H1 (cell line): ENCODE data around the gene ARV1. TPM values are rescaled to one million over a fixed set of nuclear protein-coding genes. Genes with fewer than 3 reads are reported as not detected.

Experiments
- CTCF ChIA-PET: fragments of 300-600 bp; sonication (Branson Sonifier 250); formaldehyde crosslinking; loops from one replicate; lab custom pipeline; 2021; ENCODE audit not compliant: partially characterized antibody; lab: Charles Lee
- POLR2A ChIA-PET: fragments of 300-600 bp; sonication (Branson Sonifier 250); formaldehyde crosslinking; loops from one replicate; lab custom pipeline; 2021; ENCODE audit warnings: inconsistent platforms; ENCODE audit not compliant: partially characterized antibody; lab: Charles Lee
- DNase-seq, 2 experiments: peaks; one replicate each; pipeline versions ENCODE4 v3.0.0 to v3.0.0-alpha.2; 2010 to 2022; ENCODE audit warnings: low spot score in 2 of 2, low read depth in 1 of 2, mixed read lengths in 1 of 2
- FAIRE-seq: peaks from 2 replicates; lab custom pipeline; 2011; peaks lifted over from hg19 to GRCh38; lab: Jason Lieb, UNC
- H2AFZ ChIP-seq: 2 replicates; pipeline ENCODE4 v1.8.1; 2012; ENCODE audit warnings: low read length, inconsistent platforms
- H2AK5ac ChIP-seq: 2 replicates; pipeline ENCODE4 v1.6.1; 2013; ENCODE audit warnings: low read depth, low read length
- H2BK120ac ChIP-seq: replicated peaks from 2 replicates; pipeline ENCODE3; 2013; ENCODE audit warnings: low read depth, low read length, inconsistent platforms
- H2BK12ac ChIP-seq: 2 replicates; pipeline ENCODE4 v1.6.1; 2013; ENCODE audit warnings: low read depth, low read length
- H2BK15ac ChIP-seq: 2 replicates; pipeline ENCODE4 v1.6.1; 2013; ENCODE audit warnings: low read length
- H2BK20ac ChIP-seq: 2 replicates; pipeline ENCODE4 v1.6.1; 2013; ENCODE audit warnings: low read length
- H2BK5ac ChIP-seq: 2 replicates; pipeline ENCODE4 v1.6.1; 2013; ENCODE audit warnings: low read depth, low read length
- H3K14ac ChIP-seq: 2 replicates; pipeline ENCODE4 v1.6.1; 2013; ENCODE audit warnings: inconsistent platforms; ENCODE audit not compliant: insufficient read length
- H3K18ac ChIP-seq: 2 replicates; pipeline ENCODE4 v1.6.1; 2013; ENCODE audit warnings: low read length; ENCODE audit errors: extremely low read depth
- H3K23ac ChIP-seq: 2 replicates; pipeline ENCODE4 v1.6.1; 2013; ENCODE audit warnings: inconsistent platforms; ENCODE audit not compliant: insufficient read length
- H3K23me2 ChIP-seq: 2 replicates; pipeline ENCODE4 v1.6.1; 2013; ENCODE audit warnings: low read depth, low read length
- H3K27ac ChIP-seq: 2 replicates; pipeline ENCODE4 v1.6.1; 2011; ENCODE audit warnings: low read depth, low read length, inconsistent platforms
- H3K27me3 ChIP-seq, 4 experiments: replicated peaks in 1 of 4; 1 replicate in 1 of 4; 2 replicates in 3 of 4; pipeline versions ENCODE4 v1.6.1 to v1.8.1; 2011 to 2013; ENCODE audit warnings: low read length in 3 of 4, mild to moderate bottlenecking in 3 of 4, inconsistent platforms in 2 of 4, mixed read lengths in 2 of 4, moderate library complexity in 1 of 4; ENCODE audit not compliant: control insufficient read depth in 3 of 4, insufficient read depth in 3 of 4; ENCODE audit errors: extremely low read depth in 1 of 4
- H3K36me3 ChIP-seq, 4 experiments: 2 replicates each; pipeline versions ENCODE4 v1.6.1 to v1.8.1; 2011 to 2013; ENCODE audit warnings: mild to moderate bottlenecking in 4 of 4, low read length in 3 of 4, moderate library complexity in 2 of 4, control low read depth in 1 of 4, inconsistent platforms in 1 of 4; ENCODE audit not compliant: insufficient read depth in 4 of 4, control insufficient read depth in 2 of 4
- H3K4ac ChIP-seq: replicated peaks from 2 replicates; pipeline ENCODE3; 2013; ENCODE audit warnings: low read length, low read depth, mixed read lengths, inconsistent platforms; ENCODE audit not compliant: insufficient read length
- H3K4me1 ChIP-seq, 4 experiments: replicated peaks in 1 of 4; 1 replicate in 1 of 4; 2 replicates in 3 of 4; pipeline versions ENCODE4 v1.6.1 to v1.8.1; 2011 to 2013; ENCODE audit warnings: low read length in 3 of 4, inconsistent platforms in 2 of 4, mixed read lengths in 1 of 4; ENCODE audit not compliant: insufficient read depth in 4 of 4, control insufficient read depth in 3 of 4
- H3K4me2 ChIP-seq, 2 experiments: 2 replicates each; pipeline versions ENCODE4 v1.6.1 to v1.8.1; 2011 to 2013; ENCODE audit warnings: low read depth in 2 of 2, low read length in 2 of 2, control low read depth in 1 of 2, inconsistent platforms in 1 of 2, mild to moderate bottlenecking in 1 of 2; ENCODE audit not compliant: insufficient read depth in 1 of 2
- H3K4me3 ChIP-seq, 4 experiments: fragments of 200-600, 300-600 bp in 1 of 4; sonication (generic), shearing (Covaris generic), sonication (Bioruptor Twin) in 1 of 4; 2 replicates each; pipeline versions ENCODE4 v1.5.1 to v1.8.1; 2011 to 2016; ENCODE audit warnings: low read length in 4 of 4, low read depth in 3 of 4, control low read depth in 2 of 4, inconsistent platforms in 2 of 4, mild to moderate bottlenecking in 2 of 4, mixed read lengths in 1 of 4, moderate library complexity in 1 of 4; ENCODE audit not compliant: insufficient read depth in 2 of 4; ENCODE audit errors: extremely low read depth in 1 of 4
- H3K56ac ChIP-seq: replicated peaks from 2 replicates; pipeline ENCODE3; 2013; ENCODE audit warnings: low read depth, mild to moderate bottlenecking, mixed read lengths, low read length, inconsistent platforms; ENCODE audit not compliant: insufficient read length
- H3K79me1 ChIP-seq: 2 replicates; pipeline ENCODE4 v1.6.1; 2013; ENCODE audit warnings: low read depth, low read length, control low read depth
- H3K79me2 ChIP-seq, 2 experiments: 2 replicates each; pipeline versions ENCODE4 v1.6.1 to v1.8.1; 2012 to 2013; ENCODE audit warnings: low read length in 2 of 2, mild to moderate bottlenecking in 2 of 2, inconsistent platforms in 1 of 2; ENCODE audit not compliant: insufficient read depth in 2 of 2, control insufficient read depth in 1 of 2
- H3K9ac ChIP-seq, 4 experiments: replicated peaks in 1 of 4; 1 replicate in 1 of 4; 2 replicates in 3 of 4; pipeline versions ENCODE4 v1.6.1 to v1.8.1; 2011 to 2013; ENCODE audit warnings: low read depth in 3 of 4, low read length in 3 of 4, control low read depth in 2 of 4, mild to moderate bottlenecking in 2 of 4, moderate library complexity in 2 of 4, inconsistent platforms in 1 of 4; ENCODE audit errors: extremely low read depth in 1 of 4
- H3K9me3 ChIP-seq, 2 experiments: 2 replicates each; pipeline versions ENCODE4 v1.6.1 to v1.8.1; 2012 to 2013; ENCODE audit warnings: mild to moderate bottlenecking in 2 of 2, moderate library complexity in 2 of 2, control low read depth in 1 of 2, inconsistent platforms in 1 of 2, low read depth in 1 of 2, low read length in 1 of 2, mixed read lengths in 1 of 2; ENCODE audit not compliant: insufficient read depth in 2 of 2
- H4K20me1 ChIP-seq, 2 experiments: replicated peaks in 1 of 2; 2 replicates each; pipeline versions ENCODE3 to v1.8.1; 2011 to 2013; ENCODE audit warnings: inconsistent platforms in 2 of 2, low read length in 2 of 2, mild to moderate bottlenecking in 1 of 2; ENCODE audit not compliant: insufficient read depth in 2 of 2, control insufficient read depth in 1 of 2
- H4K5ac ChIP-seq: 2 replicates; pipeline ENCODE4 v1.6.1; 2013; ENCODE audit warnings: low read length, low read depth, mixed read lengths, inconsistent platforms; ENCODE audit not compliant: insufficient read length
- H4K8ac ChIP-seq: 2 replicates; pipeline ENCODE4 v1.8.0; 2013; ENCODE audit warnings: mild to moderate bottlenecking, moderate library complexity, low read length, inconsistent platforms; ENCODE audit not compliant: insufficient read depth; ENCODE audit errors: extremely low read depth
- H4K91ac ChIP-seq: replicated peaks from 2 replicates; pipeline ENCODE3; 2013; ENCODE audit warnings: low read length, mixed read lengths, inconsistent platforms; ENCODE audit not compliant: insufficient read length
- CBX8 ChIP-seq: fragments of 300-800, 300-1000 bp; sonication (generic); IDR thresholded peaks from 2 replicates; pipeline ENCODE4 v1.7.1; 2016; ENCODE audit warnings: low read depth, low read length, borderline replicate concordance
- CTBP2 ChIP-seq: IDR thresholded peaks from 2 replicates; pipeline ENCODE4 v1.7.0; 2011; ENCODE audit warnings: borderline replicate concordance, mild to moderate bottlenecking, moderate library complexity, mixed read lengths, low read length; ENCODE audit not compliant: insufficient read depth, insufficient read length
- EZH2 ChIP-seq: fragments of 200-600 bp; sonication (generic); IDR thresholded peaks from 2 replicates; pipeline ENCODE4 v1.7.1; 2012; ENCODE audit warnings: low read depth, mild to moderate bottlenecking, moderate library complexity, low read length, inconsistent platforms; ENCODE audit not compliant: severe bottlenecking
- FOSL1 ChIP-seq: IDR thresholded peaks from 2 replicates; pipeline ENCODE4 v1.6.1; 2011; ENCODE audit warnings: mild to moderate bottlenecking, low read depth, low read length, moderate library complexity; ENCODE audit not compliant: insufficient read depth
- HDAC2 ChIP-seq, 2 experiments: fragments of 300-600 bp in 1 of 2; sonication (generic) in 1 of 2; IDR thresholded peaks; 2 replicates each; pipeline ENCODE4 v1.6.1; 2011 to 2012; ENCODE audit warnings: low read depth in 2 of 2, low read length in 2 of 2, mild to moderate bottlenecking in 2 of 2, moderate library complexity in 2 of 2, borderline replicate concordance in 1 of 2, inconsistent platforms in 1 of 2
- MAFK ChIP-seq: IDR thresholded peaks from 2 replicates; pipeline ENCODE4 v1.6.1; 2012; ENCODE audit warnings: low read depth, mild to moderate bottlenecking, improper control_type of control experiment, low read length
- NANOG ChIP-seq: IDR thresholded peaks from 2 replicates; pipeline ENCODE4 v1.6.1; 2011; ENCODE audit warnings: low read length, low read depth, mild to moderate bottlenecking, inconsistent platforms; ENCODE audit not compliant: insufficient read depth, poor library complexity, severe bottlenecking
- POLR2AphosphoS5 ChIP-seq: IDR thresholded peaks from 2 replicates; pipeline ENCODE4 v1.6.1; 2011; ENCODE audit warnings: low read depth, low read length
- RXRA ChIP-seq: IDR thresholded peaks from 2 replicates; pipeline ENCODE4 v1.6.1; 2011; ENCODE audit warnings: low read depth, mild to moderate bottlenecking, low read length, moderate library complexity; ENCODE audit not compliant: insufficient read depth
- TAF1 ChIP-seq: IDR thresholded peaks from 2 replicates; pipeline ENCODE4 v1.6.1; 2011; ENCODE audit warnings: mild to moderate bottlenecking, low read depth, low read length
- WGBS, 2 experiments: shearing (Covaris generic) in 1 of 2; methylation state at CpG; one replicate each; pipeline versions ENCODE4 v1.1.6 to v1.1.7; 2013 to 2015; ENCODE audit warnings: low lambda C conversion rate in 2 of 2, mixed read lengths in 2 of 2, inconsistent platforms in 1 of 2, low coverage in 1 of 2, missing lambda C conversion rate in 1 of 2; ENCODE audit not compliant: insufficient replicate concordance in 2 of 2, insufficient coverage in 1 of 2, insufficient read length in 1 of 2; ENCODE audit errors: extremely low coverage in 1 of 2, missing lambda C conversion rate in 1 of 2; 5-methylcytosine and 5-hydroxymethylcytosine counted together
- polyA plus RNA-seq, 7 experiments: library from polyadenylated mRNA; depleted of rRNA in 3 of 7; stranded (reverse) in 5 of 7; unstranded in 2 of 7; fragments of >200 nt in 5 of 7; fragments of 200-250 nt in 2 of 7; gene quantifications; 1 replicate in 5 of 7; 2 replicates in 1 of 7; 4 replicates in 1 of 7; pipeline versions ENCODE4 v1.2.1 to v1.2.3, GENCODE V29; 2011 to 2013; ENCODE audit warnings: missing spikeins in 2 of 7, mixed read lengths in 2 of 7
- total RNA-seq: library from RNA; stranded (reverse); fragmentation: NEBNext Ultra II Directional; extraction: Animal tissue kit (Norgen Biotek cat#: 25700); gene quantifications from 2 replicates; pipeline ENCODE4 v1.2.1, GENCODE V29; 2021
- TF ChIP-seq, protein P1 (sequence below), 3 experiments: IDR thresholded peaks; 1 replicate in 2 of 3; 2 replicates in 1 of 3; pipeline versions ENCODE4 v1.5.1 to v1.6.1; 2011; ENCODE audit warnings: low read length in 3 of 3, mild to moderate bottlenecking in 3 of 3, inconsistent platforms in 2 of 3, low read depth in 1 of 3, moderate library complexity in 1 of 3; ENCODE audit not compliant: insufficient read depth in 1 of 3; ENCODE audit errors: control extremely low read depth in 1 of 3

Gene ARV1
- total and polyA plus RNA-seq, 2 of the 8 experiments (the other 6 are each of a cell fraction or from before 2014, with no cell fraction given): 13.1 to 13.4 TPM

DNA sequence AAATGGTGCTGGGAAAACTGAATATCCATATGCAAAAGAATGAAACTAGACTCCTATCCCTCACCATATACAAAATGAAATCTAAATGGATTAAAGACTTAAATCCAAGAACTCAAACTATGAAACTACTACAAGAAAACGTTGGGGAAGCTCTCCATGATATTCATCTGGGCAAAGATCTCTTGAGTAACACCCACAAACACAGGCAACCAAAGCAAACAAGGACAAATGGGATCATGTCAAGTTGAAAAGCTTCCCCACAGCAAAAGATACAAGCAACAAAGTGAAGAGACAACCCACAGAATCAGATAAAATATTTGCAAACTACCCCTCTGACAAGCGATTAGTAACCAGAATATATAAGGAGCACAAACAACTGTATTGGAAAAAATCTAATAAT, 14.0 kb upstream of the ARV1 start:
- Histone ChIP-seq H3K4me2 (no peak overlapping the region), H3K4me1 (no peaks in the 10 kb centered on the region), H3K14ac (no peak overlapping the region), H3K79me1 (no peaks in the 10 kb centered on the region), H2BK15ac (no peak overlapping the region), H2BK20ac (no peak overlapping the region), H2AFZ (no peak overlapping the region), H3K23ac (no peak overlapping the region), H4K20me1 (peaks cover 0 to 4% of the 10 kb centered on the region in 2 experiments), H2AK5ac (no peak overlapping the region), H4K8ac (no peak overlapping the region), H3K56ac (no peak overlapping the region), H3K27ac (no peak overlapping the region), H4K91ac (no peak overlapping the region), H3K23me2 (no peaks in the 10 kb centered on the region), H2BK120ac (no peak overlapping the region), H3K9ac (no peak overlapping the region), H2BK5ac (no peak overlapping the region), H3K4me3 (no peak overlapping the region), H3K18ac (no peak overlapping the region), H3K9me3 (no peaks in the 10 kb centered on the region), H4K5ac (no peak overlapping the region), H3K36me3 (no peaks in the 10 kb centered on the region), H3K4ac (no peak overlapping the region), H3K79me2 (no peaks in the 10 kb centered on the region), H3K27me3 (no peaks in the 10 kb centered on the region), H2BK12ac (no peak overlapping the region)
- ChIA-PET POLR2A (no interaction called here), CTCF (no interaction called here)
- DNase-seq (no peak), FAIRE-seq (no peak)
- 63% methylated on average over 2 of the region's 2 CpGs; no CpG with 5 or more reads in 1 of the 2 experiments for WGBS, 2 experiments
- TF ChIP-seq, protein P1, sequence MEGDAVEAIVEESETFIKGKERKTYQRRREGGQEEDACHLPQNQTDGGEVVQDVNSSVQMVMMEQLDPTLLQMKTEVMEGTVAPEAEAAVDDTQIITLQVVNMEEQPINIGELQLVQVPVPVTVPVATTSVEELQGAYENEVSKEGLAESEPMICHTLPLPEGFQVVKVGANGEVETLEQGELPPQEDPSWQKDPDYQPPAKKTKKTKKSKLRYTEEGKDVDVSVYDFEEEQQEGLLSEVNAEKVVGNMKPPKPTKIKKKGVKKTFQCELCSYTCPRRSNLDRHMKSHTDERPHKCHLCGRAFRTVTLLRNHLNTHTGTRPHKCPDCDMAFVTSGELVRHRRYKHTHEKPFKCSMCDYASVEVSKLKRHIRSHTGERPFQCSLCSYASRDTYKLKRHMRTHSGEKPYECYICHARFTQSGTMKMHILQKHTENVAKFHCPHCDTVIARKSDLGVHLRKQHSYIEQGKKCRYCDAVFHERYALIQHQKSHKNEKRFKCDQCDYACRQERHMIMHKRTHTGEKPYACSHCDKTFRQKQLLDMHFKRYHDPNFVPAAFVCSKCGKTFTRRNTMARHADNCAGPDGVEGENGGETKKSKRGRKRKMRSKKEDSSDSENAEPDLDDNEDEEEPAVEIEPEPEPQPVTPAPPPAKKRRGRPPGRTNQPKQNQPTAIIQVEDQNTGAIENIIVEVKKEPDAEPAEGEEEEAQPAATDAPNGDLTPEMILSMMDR (IDR thresholded peaks at IDR 0.05; ENCODE audit: control extremely low read depth in 1 of 3, insufficient read depth in 1 of 3, low read depth in 1 of 3, low read length in 3 of 3): no peak
- no peak for TF ChIP-seq MAFK
- TF ChIP-seq FOSL1: no peak
- no peak for TF ChIP-seq NANOG
- no peak for TF ChIP-seq POLR2AphosphoS5
- TF ChIP-seq EZH2: no peak
- no peak for TF ChIP-seq CBX8
- TF ChIP-seq TAF1: no peak
- no peak for TF ChIP-seq HDAC2 (IDR thresholded peaks at IDR 0.05; ENCODE audit: borderline replicate concordance in 1 of 2, low read depth in 2 of 2, low read length in 2 of 2)
- no peak for TF ChIP-seq CTBP2
- TF ChIP-seq RXRA: no peak
